ENCODE results near the gene LACRT. TPM values are rescaled to one million over a fixed set of nuclear protein-coding genes. Genes with fewer than 3 reads are reported as not detected.

Gene LACRT
- total and polyA plus RNA-seq, 2 of the 4 experiments (the other 2 are of a cell fraction), result not detected

- CTCF ChIA-PET, result no interaction called here
- ATAC-seq (ENCODE audit: low read depth) (peak; percentile 57; the same call in 1 of the 2 replicates), DNase-seq (peak; percentile 6)
Measured at GRCh38 chr12:54658306-54659264, 23.9 kb upstream of the LACRT start.

More at GRCh38 chr12:54658306-54659264, 23.9 kb upstream of the LACRT start:
- Histone ChIP-seq H3K4ac (ENCODE audit: low read depth, low read length) (no peak overlapping the region), H3K27me3 (ENCODE audit: control insufficient read depth, insufficient read depth, low read length) (no peaks in the 10 kb centered on the region; the same call in 1 of the 2 replicates), H3K79me1 (ENCODE audit: low read depth in 1 of 2, low read length in 2 of 2) (no peaks in the 10 kb centered on the region), H3K4me1 (ENCODE audit: control insufficient read depth, insufficient read depth, low read length) (no peaks in the 10 kb centered on the region), H4K91ac (ENCODE audit: insufficient read depth, low read depth, low read length) (no peak overlapping the region), H3K9me1 (ENCODE audit: insufficient read depth, low read length) (no peaks in the 10 kb centered on the region), H3K4me2 (ENCODE audit: low read depth, low read length) (no peak overlapping the region), H3K23ac (ENCODE audit: low read depth, low read length) (no peak overlapping the region), H4K5ac (ENCODE audit: low read depth, low read length) (no peak overlapping the region), H3K36me3 (ENCODE audit: control insufficient read depth, insufficient read depth, low read length) (no peaks in the 10 kb centered on the region), H2AFZ (replicated peaks; ENCODE audit: low read length, poor library complexity) (no peak overlapping the region), H3K9ac (ENCODE audit: low read depth, low read length) (no peak overlapping the region), H3K4me3 (ENCODE audit: insufficient read depth, low read depth, low read length) (no peak overlapping the region), H2BK15ac (ENCODE audit: low read depth, low read length) (no peak overlapping the region), H3K14ac (replicated peaks; ENCODE audit: low read depth, low read length) (no peak overlapping the region), H3K56ac (ENCODE audit: extremely low read depth, insufficient read depth, low read length) (no peak overlapping the region), H4K20me1 (ENCODE audit: insufficient read depth, low read length) (no peaks in the 10 kb centered on the region), H2BK120ac (ENCODE audit: low read depth, low read length) (no peak overlapping the region), H2AK5ac (ENCODE audit: low read depth, low read length) (no peak overlapping the region), H3K9me3 (ENCODE audit: control insufficient read depth, insufficient read depth, low read length) (no peaks in the 10 kb centered on the region), H3K18ac (ENCODE audit: low read depth, low read length) (no peak overlapping the region), H3K27ac (ENCODE audit: insufficient read depth, low read length) (no peak overlapping the region), H2AK9ac (replicated peaks; ENCODE audit: low read depth, low read length, poor library complexity) (no peak overlapping the region), H2BK20ac (ENCODE audit: low read depth, low read length) (no peak overlapping the region), H4K8ac (ENCODE audit: low read depth in 2 of 2, low read length in 2 of 2) (no peak overlapping the region), H2BK5ac (ENCODE audit: low read depth, low read length, poor library complexity, severe bottlenecking) (no peak overlapping the region)
- dilution Hi-C loops (cut with HindIII; ENCODE audit: low sequenced_read_pairs, unreplicated experiment), result no loop called here
- POLR2A ChIA-PET (ENCODE audit: unreplicated experiment), result no interaction called here
- WGBS, 2 experiments (ENCODE audit: extremely low coverage in 2 of 2, insufficient read length in 1 of 2), result 41% methylated on average over 11 of the region's 19 CpGs; no CpG with 5 or more reads in 1 of the 2 experiments
- intact Hi-C loops (cut with micrococcal nuclease), result no loop called here
- TF ChIP-seq CTCF (conservative IDR thresholded peaks at IDR 0.05; ENCODE audit: low read depth, low read length) (peak; percentile 41), SMC3 (IDR thresholded peaks at IDR 0.05; ENCODE audit: low read depth, low read length) (no peak), RCOR1 (IDR thresholded peaks at IDR 0.05; ENCODE audit: insufficient replicate concordance, low read length) (no peak), RAD21 (IDR thresholded peaks at IDR 0.05; ENCODE audit: low read length) (no peak)
- in situ Hi-C loops (cut with MboI; ENCODE audit: low sequenced_read_pairs), result no loop called here
- no TSS peak for BruUV-seq (replicated peaks)
